ENCODE measurements around the gene GABRD.
"Not testable (repeated sequence)": the region's sequence is repeated elsewhere in the genome, so short reads cannot be mapped to it uniquely, and the experiment has no call there.

Gene GABRD, protein sequence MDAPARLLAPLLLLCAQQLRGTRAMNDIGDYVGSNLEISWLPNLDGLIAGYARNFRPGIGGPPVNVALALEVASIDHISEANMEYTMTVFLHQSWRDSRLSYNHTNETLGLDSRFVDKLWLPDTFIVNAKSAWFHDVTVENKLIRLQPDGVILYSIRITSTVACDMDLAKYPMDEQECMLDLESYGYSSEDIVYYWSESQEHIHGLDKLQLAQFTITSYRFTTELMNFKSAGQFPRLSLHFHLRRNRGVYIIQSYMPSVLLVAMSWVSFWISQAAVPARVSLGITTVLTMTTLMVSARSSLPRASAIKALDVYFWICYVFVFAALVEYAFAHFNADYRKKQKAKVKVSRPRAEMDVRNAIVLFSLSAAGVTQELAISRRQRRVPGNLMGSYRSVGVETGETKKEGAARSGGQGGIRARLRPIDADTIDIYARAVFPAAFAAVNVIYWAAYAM

DNA sequence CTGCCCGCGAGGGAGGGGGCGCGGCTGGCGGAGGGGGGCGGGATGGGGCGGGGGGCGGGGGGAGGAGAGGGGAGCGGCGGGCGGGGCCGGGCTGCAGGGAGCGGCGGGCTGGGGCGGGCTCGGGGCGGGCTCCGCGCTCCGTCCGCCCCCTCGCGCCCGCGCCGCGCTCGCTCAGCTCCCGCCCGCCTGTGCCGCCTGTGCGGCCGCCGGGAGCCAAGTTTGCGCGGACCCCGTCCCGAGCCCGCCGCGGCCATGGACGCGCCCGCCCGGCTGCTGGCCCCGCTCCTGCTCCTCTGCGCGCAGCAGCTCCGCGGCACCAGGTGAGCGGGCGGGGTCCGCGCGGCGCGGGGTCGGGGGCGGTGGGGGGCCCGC is at the start of gene GABRD:
Gene GABRD (plus strand): TSS at position 174 of the 372 bp plus-strand sequence. CDS start 79 bp downstream, at position 253.
- DNase-seq (ENCODE audit: low spot score) = no peak

DNA sequence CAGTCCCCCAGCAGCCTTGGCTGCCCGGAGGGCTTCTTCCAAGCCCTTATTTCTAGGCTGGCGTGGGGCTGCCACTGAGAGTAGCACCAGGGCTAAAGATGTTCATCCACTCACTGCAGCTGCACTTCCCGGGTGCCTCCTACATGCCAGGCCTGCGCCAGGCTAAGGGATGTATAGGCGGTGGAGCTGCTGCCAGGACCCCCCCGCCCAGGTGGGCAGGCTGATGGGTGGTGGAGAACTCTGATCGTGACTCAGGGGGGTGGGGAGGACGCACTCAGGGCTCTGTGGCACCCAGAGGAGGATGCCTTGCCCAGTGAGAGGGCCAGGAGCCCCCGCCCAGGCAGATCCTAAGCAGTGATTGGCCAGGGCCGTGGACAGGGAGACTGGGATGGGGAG is 49.6 kb upstream of the GABRD start:
- no peak for DNase-seq (ENCODE audit: low spot score)

DNA sequence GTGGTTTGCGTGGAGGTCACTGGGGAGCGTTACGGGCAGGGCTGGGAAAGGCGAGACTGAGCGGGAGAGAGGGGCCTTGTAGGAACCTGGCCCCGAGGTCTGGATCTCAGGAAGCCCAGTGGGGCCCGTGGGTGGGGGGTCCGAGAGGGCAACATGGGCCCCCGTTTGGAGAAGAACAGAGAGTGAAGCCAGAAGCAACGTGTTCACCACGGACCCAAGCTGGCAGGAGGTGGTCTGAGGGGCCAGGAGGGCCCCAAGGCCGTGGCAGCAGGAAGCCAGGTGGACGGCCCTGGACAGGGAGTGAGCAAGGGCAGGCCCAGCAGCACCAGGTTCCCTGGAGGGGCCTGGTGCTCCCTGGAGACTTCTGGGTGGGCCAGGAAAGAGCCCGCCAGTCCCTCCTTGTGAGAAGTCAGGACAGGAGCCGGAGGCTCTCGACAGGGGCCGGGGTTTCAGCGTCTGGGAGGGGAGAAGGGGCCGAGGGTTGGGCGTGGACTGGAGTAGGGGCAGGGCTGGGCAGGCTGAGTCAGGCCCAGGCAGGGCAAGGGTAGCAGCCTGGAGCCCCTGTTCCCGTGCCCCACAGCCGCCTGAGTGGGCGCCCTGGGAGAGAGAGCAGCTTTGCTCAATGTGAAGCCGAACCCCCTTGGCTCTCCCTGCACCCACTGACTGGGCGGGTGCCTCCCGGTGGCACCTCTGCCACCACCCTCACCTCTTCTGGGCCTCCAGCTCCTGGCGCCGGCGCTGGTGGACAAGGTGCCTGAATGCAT is 49.0 kb upstream of the GABRD start:
- no peak for DNase-seq (ENCODE audit: low spot score)

DNA sequence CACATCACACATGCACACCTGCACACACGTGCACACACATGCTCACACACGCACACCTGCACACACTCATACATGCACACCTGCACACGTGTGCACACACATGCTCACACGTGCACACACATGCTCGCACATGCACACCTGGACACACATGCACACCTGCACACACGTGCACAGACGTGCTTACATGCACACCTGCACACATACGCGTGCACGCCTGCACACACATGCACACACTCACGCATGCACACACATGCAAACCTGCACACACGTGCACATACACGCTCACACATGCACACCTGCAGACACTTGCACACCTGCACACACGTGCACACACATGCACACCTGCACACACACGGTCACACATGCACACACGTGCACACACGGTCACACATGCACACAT is 48.1 kb upstream of the GABRD start:
- DNase-seq (ENCODE audit: low spot score) = no peak

DNA sequence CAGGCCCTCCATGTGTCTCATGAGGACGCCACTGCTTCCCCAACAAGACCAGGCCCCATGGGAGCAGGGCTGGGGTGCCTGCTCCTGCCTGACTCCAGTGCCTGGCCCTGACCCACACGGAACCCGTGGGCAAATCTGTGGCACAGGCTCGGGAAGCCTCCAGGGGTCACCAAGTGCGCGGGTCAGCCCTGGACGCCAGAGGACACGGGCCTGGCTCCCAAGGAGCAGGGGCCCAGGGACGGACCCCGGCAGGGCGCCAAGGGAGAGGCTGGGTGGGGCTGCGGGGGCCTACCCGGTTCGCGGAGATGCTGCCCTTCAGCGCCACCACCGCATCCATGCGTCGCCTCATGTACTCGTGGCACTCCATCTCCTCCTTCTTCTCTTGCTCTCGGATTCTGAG is 47.5 kb upstream of the GABRD start:
- no peak for DNase-seq (ENCODE audit: low spot score)

DNA sequence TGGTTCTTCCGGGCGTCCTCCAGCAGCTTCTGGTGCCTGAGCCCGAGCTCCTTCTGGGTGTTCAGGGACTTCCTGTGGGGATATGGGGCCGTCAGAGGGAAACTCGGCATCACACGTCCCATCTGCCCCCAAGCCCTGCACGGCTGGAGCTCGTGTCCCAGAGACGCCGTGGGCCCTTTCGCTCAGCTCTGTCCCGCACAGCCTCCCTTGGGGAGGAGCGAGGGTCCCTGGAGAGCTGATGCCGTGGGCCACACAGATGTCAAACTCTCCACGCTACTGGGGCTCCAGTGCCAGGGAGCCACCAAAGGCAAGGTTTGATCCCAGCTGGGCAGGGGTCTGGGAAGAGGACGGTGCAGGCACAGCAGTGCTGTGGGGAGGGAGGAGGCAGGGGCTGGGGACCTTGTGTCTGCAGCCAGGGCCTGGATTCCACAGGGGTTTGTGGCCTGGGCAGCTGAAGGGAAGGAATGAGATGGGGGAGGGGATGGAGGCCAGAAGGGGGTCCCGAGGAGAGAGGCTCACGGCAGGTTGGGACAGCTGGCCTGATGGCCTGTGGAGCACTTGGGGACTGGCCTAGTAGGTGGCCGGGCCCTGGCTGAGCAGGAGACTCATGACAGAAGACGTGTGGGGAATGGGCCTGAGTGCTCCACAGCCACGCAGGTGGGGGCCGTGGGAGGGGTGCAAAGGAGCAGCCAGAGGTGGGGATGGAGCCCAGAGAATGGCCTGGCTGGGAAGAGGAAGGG is 46.0 kb upstream of the GABRD start:
- no peak for DNase-seq (ENCODE audit: low spot score)

DNA sequence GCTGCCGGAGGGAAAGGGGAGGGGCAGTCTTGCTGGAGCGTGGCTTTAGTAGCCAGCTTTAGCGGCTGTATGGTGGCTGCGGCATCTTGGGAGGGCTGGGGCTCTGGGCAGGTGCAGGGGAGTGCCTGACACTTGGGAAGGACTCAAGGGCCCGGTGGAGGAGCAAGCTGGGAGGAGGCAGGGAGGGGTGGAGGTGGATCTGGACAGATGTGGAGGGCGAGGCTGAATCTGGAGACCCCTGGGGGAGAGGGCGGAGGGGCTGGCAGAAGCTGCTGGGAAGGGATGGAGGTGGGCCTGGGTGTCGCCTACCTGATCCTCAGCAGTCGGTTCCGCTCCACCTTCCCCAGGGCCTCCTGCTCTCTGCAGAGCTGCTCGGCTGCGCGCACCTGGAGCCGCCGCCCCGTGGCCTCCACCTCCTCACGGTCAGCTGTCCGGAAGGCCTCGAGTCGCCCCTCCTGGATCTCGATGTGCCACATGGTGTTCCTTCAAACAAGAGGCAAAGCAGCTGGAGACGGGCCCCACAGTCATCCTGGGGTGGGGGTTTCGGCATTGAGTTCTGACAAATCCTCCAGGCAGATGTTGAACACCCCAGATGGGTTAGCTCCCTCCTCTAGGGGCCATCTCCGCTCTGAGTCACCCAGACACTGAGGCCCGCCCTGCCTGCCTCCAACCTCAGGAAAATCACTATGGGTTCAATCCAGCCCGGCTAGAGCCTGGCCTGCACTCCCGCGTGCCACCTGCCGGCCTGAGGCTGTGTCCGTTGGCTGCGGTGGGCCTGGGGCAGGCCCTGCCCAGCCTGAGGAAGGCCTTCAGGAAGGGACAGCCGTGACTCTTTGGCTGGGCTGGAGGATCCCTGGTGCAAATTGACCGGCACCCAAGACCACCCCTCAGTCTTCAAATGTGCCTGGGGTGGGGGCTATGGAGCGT is 45.2 kb upstream of the GABRD start:
- DNase-seq (ENCODE audit: low spot score) = no peak

DNA sequence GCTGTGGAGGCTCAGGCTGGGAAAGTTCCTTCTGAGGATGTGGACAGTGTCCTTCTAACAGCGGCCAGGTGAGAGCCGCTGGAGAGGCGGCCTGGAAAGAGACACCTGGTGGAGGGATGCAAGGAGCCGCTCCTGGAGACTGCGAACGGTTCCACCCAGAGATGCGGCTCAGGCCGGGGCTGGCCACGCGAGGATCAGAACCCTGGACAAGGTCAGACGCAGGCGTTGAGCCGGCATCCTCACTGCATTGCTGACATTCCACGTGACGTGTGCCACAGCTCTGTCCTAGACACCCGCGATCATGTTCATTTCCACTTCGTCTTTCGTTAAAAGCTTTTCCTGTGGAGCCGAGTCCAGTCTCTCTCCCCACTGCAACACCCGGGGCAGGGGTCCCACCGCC is 44.3 kb upstream of the GABRD start:
- DNase-seq (ENCODE audit: low spot score) = no peak

DNA sequence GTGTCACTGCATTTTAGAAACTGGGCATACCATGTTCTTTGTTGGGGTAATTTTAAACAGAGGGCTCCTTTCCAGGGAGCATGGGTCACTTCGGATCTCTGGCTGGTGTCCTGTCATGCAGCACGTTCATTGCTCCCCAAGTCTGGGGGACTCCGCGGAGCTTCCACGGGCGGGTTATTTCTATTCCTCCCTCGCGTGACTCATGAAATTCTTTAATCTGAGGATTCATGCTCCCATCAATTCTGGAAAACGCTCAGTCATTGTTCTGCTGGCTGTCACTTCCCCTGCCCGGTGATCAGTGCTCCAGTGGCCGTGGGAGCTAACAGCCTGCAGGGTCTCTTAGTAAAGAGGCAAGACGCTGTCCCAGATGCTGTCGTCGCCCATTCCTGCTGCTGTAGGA is 43.6 kb upstream of the GABRD start:
- no peak for DNase-seq (ENCODE audit: low spot score)

DNA sequence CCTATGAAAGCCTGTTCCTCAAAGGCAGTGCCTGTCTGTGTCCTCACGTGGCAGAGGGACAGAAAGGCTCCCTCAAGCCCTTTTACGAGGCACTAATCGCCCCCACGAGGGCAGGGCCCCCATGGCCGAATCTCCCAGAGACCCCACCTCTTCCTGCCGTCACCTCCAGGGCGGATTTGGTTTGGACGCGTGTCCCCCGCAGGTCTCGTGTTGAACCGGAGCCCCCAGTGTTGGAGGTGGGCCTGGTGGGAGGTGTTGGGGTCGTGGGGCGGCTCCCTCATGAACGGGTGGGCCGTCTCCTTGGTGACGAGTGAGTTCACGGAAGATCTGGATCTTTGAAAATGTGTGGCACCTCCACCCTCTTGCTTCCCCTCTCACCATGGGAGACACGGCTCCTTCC is 43.1 kb upstream of the GABRD start:
- no peak for DNase-seq (ENCODE audit: low spot score)

DNA sequence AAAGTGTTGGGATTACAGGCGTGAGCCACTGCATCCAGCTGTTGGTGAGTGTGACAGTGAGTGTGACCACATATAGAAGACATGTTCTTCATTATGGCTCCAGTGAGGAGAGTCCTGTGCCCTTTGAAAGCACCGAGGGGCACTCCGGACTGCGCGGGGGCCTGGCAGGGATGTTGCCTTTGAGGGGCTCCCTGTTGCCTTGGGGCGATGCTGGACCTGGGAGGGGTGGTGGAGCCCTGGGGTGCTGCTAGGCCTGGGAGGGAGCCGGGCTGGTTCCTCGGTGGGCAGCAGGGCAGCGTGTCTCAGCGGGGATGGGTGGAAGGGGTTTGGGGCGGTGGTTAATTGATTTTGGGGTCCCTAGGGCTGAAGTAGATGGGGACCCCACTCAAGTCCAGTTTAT is 41.0 kb upstream of the GABRD start:
- no peak for DNase-seq (ENCODE audit: low spot score)

DNA sequence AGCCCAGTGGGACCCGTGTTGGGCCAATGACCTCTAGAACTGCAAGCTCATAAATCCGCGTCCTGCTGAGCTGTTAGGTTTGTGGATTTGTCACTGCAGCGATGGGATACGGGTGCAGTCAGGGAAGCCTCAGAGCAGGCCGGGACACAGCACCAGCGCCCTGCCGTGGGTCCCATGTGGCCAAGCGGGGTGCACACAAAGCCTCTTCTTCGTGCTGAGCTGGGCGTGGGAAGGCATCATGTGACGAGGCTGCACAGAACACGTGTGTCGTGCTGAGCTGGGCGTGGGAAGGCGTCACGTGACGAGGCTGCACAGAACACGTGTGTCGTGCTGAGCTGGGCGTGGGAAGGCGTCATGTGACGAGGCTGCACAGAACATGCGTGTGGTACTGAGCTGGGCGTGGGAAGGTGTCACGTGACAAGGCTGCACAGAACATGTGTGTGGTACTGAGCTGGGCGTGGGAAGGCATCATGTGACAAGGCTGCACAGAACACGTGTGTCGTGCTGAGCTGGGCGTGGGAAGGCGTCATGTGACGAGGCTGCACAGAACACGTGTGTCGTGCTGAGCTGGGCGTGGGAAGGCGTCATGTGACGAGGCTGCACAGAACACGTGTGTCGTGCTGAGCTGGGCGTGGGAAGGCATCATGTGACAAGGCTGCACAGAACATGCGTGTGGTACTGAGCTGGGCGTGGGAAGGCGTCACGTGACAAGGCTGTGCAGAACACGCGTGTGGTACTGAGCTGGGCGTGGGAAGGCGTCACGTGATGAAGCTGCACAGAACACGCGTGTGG is 40.3 kb upstream of the GABRD start:
- DNase-seq (ENCODE audit: low spot score) = not testable (repeated sequence)

DNA sequence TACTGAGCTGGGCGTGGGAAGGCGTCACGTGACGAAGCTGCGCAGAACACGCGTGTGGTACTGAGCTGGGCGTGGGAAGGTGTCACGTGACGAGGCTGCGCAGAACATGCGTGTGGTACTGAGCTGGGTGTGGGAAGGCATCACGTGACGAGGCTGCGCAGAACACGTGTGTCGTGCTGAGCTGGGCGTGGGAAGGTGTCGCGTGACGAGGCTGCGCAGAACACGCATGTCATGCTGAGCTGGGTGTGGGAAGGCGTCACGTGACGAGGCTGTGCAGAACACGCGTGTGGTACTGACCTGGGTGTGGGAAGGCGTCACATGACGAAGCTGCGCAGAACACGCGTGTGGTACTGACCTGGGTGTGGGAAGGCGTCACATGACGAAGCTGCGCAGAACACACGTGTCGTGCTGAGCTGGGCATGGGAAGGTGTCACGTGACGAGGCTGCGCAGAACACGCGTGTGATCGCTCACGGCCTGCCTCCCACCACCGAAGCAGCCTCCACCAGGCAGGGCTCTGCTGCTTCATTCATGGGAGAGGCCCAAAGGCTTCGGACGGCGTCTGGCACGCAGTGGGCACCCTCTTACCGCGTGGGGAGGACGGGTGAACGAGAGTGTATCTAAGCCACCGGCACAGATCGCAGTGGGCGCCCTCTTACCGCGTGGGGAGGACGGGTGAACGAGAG is 39.5 kb upstream of the GABRD start:
- no peak for DNase-seq (ENCODE audit: low spot score)

DNA sequence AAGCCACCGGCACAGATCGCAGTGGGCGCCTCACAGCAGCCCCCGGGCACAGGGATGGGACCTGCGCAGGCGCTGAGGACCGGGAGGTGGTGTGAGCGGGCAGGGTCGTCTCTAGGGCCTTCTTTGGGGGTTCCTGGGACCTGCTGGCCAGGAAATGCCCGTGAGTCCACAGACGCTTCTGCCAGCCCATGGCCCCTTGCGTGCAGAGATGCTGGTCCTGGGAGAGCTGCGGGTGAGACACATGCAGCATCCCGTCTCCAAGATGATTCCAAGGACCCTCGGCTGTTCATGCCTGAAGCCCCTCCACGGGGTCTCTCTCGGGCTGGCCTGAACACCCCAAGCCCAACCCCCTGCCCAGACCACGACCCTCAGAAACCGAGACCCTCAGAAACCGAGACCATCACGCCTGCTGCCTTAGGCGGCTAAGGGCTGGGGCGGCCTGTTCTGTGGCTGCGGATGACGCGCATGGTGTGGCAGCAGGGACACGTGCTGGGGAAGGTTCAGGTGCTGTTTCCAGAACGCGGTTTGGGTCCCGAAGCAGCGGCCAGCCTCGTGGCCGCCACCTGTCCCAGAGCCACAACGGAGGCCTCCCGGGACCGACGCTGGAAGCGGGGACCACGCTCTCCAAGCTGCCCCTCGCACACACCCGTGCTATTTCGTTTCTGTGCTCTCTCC is 38.5 kb upstream of the GABRD start:
- DNase-seq (ENCODE audit: low spot score) = no peak

DNA sequence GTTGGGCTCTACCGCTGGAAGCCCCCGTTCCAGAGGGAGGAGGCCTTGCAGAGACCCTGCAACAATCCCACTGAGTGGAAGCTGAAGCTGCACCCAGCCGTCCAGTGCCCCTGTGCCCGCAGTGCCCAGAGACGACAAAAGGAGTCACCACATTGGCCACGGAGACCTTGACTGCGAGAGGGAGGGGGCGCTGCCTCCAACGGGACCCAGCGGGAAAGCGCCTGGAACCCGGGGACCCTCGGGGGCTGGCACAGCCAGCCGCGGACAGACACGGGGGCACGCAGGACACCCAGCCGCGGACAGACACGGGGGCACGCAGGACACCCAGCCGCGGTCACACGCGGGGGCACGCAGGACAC is 38.0 kb upstream of the GABRD start:
- no peak for DNase-seq (ENCODE audit: low spot score)

DNA sequence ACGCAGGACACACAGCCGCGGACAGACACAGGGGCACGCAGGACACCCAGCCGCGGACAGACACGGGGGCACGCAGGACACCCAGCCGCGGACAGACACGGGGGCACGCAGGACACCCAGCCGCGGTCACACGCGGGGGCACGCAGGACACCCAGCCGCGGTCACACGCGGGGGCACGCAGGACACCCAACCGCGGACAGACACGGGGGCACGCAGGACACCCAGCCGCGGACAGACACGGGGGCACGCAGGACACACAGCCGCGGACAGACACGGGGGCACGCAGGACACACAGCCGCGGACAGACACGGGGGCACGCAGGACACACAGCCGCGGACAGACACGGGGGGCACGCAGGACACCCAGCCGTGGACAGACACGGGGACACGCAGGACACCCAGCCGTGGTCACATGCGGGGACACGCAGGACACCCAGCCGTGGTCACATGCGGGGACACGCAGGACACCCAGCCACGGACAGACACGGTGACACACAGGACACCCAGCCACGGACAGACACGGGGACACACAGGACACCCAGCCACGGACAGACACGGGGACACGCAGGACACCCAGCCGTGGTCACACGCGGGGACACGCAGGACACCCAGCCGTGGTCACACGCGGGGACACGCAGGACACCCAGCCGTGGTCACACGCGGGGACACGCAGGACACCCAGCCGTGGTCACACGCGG is 37.4 kb upstream of the GABRD start:
- DNase-seq (ENCODE audit: low spot score) = not testable (repeated sequence)

DNA sequence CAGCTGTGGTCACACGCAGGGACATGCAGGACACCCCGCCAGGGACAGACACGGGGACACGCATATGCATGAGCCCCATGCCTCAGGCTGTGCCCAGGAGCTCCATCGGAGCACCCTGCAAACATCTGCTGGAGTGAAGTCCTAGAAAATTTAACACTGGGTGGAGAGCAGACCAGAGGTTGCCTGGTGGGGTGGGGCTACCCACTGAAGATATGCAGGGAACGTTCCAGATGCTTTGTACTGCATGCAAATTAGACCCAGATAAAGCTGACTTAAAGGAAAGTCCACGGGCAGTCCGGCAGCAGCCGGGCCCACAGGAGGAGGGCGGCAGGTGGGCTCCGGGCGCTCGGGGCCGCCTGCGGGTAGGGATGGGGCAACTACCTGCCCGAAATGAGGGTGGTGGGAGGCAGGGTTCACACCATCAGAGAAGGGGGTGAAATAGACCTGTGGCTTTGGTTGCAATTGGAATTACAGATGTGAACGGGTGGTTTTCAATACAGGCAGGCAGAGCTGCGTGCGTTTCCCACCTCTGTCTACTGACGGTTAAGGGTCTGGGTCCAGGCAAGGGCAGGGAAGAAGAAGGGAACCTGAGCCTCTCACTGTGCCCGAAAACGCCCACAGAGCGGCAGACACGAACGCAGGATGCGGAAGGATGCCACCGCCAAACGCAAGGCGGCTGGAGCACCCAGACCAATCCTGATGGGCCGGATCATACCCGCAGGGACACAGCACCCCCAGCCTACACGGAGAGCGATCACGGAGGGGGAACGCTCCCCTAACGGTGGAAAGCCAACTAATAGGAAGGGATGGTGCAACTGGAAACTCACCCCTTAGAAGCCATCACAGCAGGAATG is 36.5 kb upstream of the GABRD start:
- DNase-seq (ENCODE audit: low spot score) = no peak

DNA sequence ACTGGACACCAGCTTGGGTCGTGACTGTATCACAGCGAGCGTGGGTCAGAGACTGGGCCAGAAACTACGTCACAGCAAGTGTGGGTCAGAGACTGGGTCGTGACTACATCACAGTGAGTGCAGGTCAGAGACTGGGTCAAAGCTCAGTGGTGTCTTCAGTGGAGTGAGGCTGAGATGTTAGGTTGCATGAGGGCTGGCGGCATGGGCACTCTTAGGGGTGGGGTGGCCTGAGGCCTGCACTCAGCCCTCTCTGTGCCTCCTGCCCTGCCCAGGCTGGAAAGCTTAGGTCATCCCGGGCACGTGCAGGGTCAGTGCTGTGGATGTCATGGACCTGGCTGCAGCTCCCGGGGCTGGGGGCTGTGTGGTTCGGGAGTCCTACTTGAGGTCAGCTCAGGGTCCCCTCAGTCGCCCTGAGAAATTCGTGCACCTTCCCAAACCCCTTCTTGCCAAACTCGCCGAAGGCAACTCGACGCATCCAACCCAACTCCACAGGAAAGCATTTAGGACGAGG is 34.5 kb upstream of the GABRD start:
- no peak for DNase-seq (ENCODE audit: low spot score)
